Measurements from ENCODE around the gene RPS3. TPM values are rescaled to one million over a fixed set of nuclear protein-coding genes. Genes with fewer than 3 reads are reported as not detected.

The RPS3 gene
- polyA plus RNA-seq, 1 donor (not counting 4 experiments of a cell fraction or from before 2014, with no cell fraction given) = 3,843 TPM

DNA sequence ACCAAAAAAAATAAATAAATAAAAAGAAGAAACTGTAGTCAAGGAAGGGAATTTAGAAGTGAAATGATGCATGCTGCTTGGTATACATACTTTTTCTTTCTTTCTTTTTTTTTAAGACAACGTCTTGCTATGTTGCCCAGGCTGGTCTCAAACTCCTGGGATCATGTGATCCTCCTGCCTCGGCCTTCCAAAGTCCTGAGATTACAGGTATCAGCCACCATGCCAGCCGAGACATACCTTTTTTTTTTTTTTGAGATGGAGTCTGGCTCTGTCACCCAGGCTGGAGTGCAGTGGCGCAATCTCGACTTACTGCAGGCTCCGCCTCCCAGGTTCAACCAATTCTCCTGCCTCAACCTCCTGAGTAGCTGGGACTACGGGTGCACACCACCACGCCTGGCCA lies 26.1 kb upstream of the RPS3 start:
- no peak overlapping the region for H3K4me3 ChIP-seq (ENCODE audit: control insufficient read depth in 2 of 3, extremely low read depth in 1 of 3, insufficient read depth in 2 of 3, low read depth in 1 of 3, low read length in 3 of 3)
- no peak overlapping the region for H3K27ac ChIP-seq (ENCODE audit: control insufficient read depth, insufficient read depth, low read length)
- H2AFZ ChIP-seq (ENCODE audit: control insufficient read depth, low read length) = no peak overlapping the region
- no peak overlapping the region for H3K4me2 ChIP-seq (ENCODE audit: control insufficient read depth, extremely low read depth, insufficient read depth, low read depth, low read length)
- no peaks in the 10 kb centered on the region for H3K4me1 ChIP-seq (ENCODE audit: control insufficient read depth, extremely low read depth, insufficient read depth, low read length)
- H3K9me1 ChIP-seq (ENCODE audit: control insufficient read depth, extremely low read depth, insufficient read depth, low read length) = no peaks in the 10 kb centered on the region
- no peak for DNase-seq (ENCODE audit: low read depth, low spot score)
- no peaks in the 10 kb centered on the region for H3K79me2 ChIP-seq (ENCODE audit: control insufficient read depth, insufficient read depth, low read length)
- TF ChIP-seq EZH2 (IDR thresholded peaks at IDR 0.05; ENCODE audit: low read length) = no peak
- TF ChIP-seq, protein P1, sequence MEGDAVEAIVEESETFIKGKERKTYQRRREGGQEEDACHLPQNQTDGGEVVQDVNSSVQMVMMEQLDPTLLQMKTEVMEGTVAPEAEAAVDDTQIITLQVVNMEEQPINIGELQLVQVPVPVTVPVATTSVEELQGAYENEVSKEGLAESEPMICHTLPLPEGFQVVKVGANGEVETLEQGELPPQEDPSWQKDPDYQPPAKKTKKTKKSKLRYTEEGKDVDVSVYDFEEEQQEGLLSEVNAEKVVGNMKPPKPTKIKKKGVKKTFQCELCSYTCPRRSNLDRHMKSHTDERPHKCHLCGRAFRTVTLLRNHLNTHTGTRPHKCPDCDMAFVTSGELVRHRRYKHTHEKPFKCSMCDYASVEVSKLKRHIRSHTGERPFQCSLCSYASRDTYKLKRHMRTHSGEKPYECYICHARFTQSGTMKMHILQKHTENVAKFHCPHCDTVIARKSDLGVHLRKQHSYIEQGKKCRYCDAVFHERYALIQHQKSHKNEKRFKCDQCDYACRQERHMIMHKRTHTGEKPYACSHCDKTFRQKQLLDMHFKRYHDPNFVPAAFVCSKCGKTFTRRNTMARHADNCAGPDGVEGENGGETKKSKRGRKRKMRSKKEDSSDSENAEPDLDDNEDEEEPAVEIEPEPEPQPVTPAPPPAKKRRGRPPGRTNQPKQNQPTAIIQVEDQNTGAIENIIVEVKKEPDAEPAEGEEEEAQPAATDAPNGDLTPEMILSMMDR (optimal IDR thresholded peaks at IDR 0.05 in 1 of 3, IDR thresholded peaks at IDR 0.05 in 1 of 3, conservative IDR thresholded peaks at IDR 0.05 in 1 of 3; ENCODE audit: extremely low read depth in 1 of 3, insufficient read depth in 2 of 3, low read length in 3 of 3) = no peak
- dilution Hi-C loops (cut with MboI; ENCODE audit: extremely low pct_ligation_motif_present, low sequenced_read_pairs) = no loop called here
- no peaks in the 10 kb centered on the region for H4K20me1 ChIP-seq (ENCODE audit: control insufficient read depth, extremely low read depth, insufficient read depth, low read length)
- no peak overlapping the region for H3K9ac ChIP-seq (ENCODE audit: control insufficient read depth, extremely low read depth, insufficient read depth, low read length)
- no peak for FAIRE-seq
- peaks cover 4% of the 10 kb centered on the region for H3K27me3 ChIP-seq (ENCODE audit: control insufficient read depth, extremely low read depth, insufficient read depth, low read length)
- no peaks in the 10 kb centered on the region for H3K9me3 ChIP-seq (ENCODE audit: control insufficient read depth, low read depth, low read length)
- no peaks in the 10 kb centered on the region for H3K36me3 ChIP-seq (ENCODE audit: control insufficient read depth in 2 of 2, extremely low read depth in 1 of 2, insufficient read depth in 2 of 2, low read length in 2 of 2)

DNA sequence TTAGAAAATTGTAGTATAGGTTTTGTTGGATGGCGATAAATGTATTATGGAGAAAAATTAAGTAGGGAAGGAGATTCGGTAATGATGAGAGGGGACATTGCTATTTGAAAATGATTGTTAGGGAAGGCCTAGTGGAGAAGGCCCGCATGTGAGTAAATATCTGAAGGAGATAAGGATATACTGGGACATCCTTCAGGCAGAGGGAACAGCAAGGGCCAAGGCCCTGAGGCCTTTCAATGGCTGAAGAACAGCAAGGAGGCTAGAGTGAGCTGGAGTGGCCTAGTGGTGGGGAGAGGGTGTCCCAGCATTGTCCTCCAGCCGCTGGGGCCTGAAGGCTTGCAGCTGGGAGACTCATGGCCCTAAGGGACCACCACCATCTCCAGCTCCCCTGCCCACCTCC lies 24.7 kb upstream of the RPS3 start:
- no peak overlapping the region for H3K4me2 ChIP-seq (ENCODE audit: control insufficient read depth, extremely low read depth, insufficient read depth, low read depth, low read length)
- H2AFZ ChIP-seq (ENCODE audit: control insufficient read depth, low read length) = no peak overlapping the region
- H3K9me1 ChIP-seq (ENCODE audit: control insufficient read depth, extremely low read depth, insufficient read depth, low read length) = no peaks in the 10 kb centered on the region
- peaks cover 4% of the 10 kb centered on the region for H3K27me3 ChIP-seq (ENCODE audit: control insufficient read depth, extremely low read depth, insufficient read depth, low read length)
- no peak overlapping the region for H3K27ac ChIP-seq (ENCODE audit: control insufficient read depth, insufficient read depth, low read length)
- TF ChIP-seq EZH2 (IDR thresholded peaks at IDR 0.05; ENCODE audit: low read length) = no peak
- TF ChIP-seq, protein P1 (optimal IDR thresholded peaks at IDR 0.05 in 1 of 3, IDR thresholded peaks at IDR 0.05 in 1 of 3, conservative IDR thresholded peaks at IDR 0.05 in 1 of 3; ENCODE audit: extremely low read depth in 1 of 3, insufficient read depth in 2 of 3, low read length in 3 of 3) = no peak
- no peaks in the 10 kb centered on the region for H3K36me3 ChIP-seq (ENCODE audit: control insufficient read depth in 2 of 2, extremely low read depth in 1 of 2, insufficient read depth in 2 of 2, low read length in 2 of 2)
- H3K4me3 ChIP-seq (ENCODE audit: control insufficient read depth in 2 of 3, extremely low read depth in 1 of 3, insufficient read depth in 2 of 3, low read depth in 1 of 3, low read length in 3 of 3) = no peak overlapping the region
- H3K9ac ChIP-seq (ENCODE audit: control insufficient read depth, extremely low read depth, insufficient read depth, low read length) = no peak overlapping the region
- FAIRE-seq = no peak
- H3K79me2 ChIP-seq (ENCODE audit: control insufficient read depth, insufficient read depth, low read length) = no peaks in the 10 kb centered on the region
- no peaks in the 10 kb centered on the region for H4K20me1 ChIP-seq (ENCODE audit: control insufficient read depth, extremely low read depth, insufficient read depth, low read length)
- H3K9me3 ChIP-seq (ENCODE audit: control insufficient read depth, low read depth, low read length) = no peaks in the 10 kb centered on the region
- DNase-seq (ENCODE audit: low read depth, low spot score) = no peak
- dilution Hi-C loops (cut with MboI; ENCODE audit: extremely low pct_ligation_motif_present, low sequenced_read_pairs) = no loop called here
- no peaks in the 10 kb centered on the region for H3K4me1 ChIP-seq (ENCODE audit: control insufficient read depth, extremely low read depth, insufficient read depth, low read length)
